Measurements from ENCODE around the gene SLC4A5.

The SLC4A5 gene

GRCh38 chr2:74212702-74213410 is 130.4 kb downstream of the SLC4A5 start:
- CTCF ChIA-PET = no interaction called here

GRCh38 chr2:74206180-74206688 is 137.0 kb downstream of the SLC4A5 start:
- ChIA-PET POLR2A (ENCODE audit: low non-redundant PET) (no interaction called here), CTCF (no interaction called here)

More at GRCh38 chr2:74212702-74213410, 130.4 kb downstream of the SLC4A5 start:
- no peak for DNase-seq (ENCODE audit: low spot score)
- no peak for TF ChIP-seq CTCF (conservative IDR thresholded peaks at IDR 0.05; ENCODE audit: low read depth)
- no peak overlapping the region for H3K27ac ChIP-seq
- POLR2A ChIA-PET (ENCODE audit: low non-redundant PET) = no interaction called here

GRCh38 chr2:74205596-74205995 is 137.6 kb downstream of the SLC4A5 start:
- DNase-seq (ENCODE audit: low spot score) = no peak
- no peak for TF ChIP-seq CTCF (conservative IDR thresholded peaks at IDR 0.05; ENCODE audit: low read depth)
- peak overlapping the region; percentile 72 for H3K27ac ChIP-seq
- CTCF ChIA-PET = no interaction called here
- POLR2A ChIA-PET (ENCODE audit: low non-redundant PET) = interaction anchor here (1.7 kb wide), 1 partner anchor 27 kb away, joined by 4 read pairs; the partner anchor contains the start of gene MOB1A

More at GRCh38 chr2:74206180-74206688, 137.0 kb downstream of the SLC4A5 start:
- H3K27ac ChIP-seq = peak overlapping the region; percentile 65
- TF ChIP-seq CTCF (conservative IDR thresholded peaks at IDR 0.05; ENCODE audit: low read depth) = no peak
- DNase-seq (ENCODE audit: low spot score) = no peak

GRCh38 chr2:74205113-74205512 is 138.1 kb downstream of the SLC4A5 start:
- H3K27ac ChIP-seq = peak overlapping the region; percentile 72
- CTCF ChIA-PET = no interaction called here
- DNase-seq (ENCODE audit: low spot score) = no peak
- no peak for TF ChIP-seq CTCF (conservative IDR thresholded peaks at IDR 0.05; ENCODE audit: low read depth)
- POLR2A ChIA-PET (ENCODE audit: low non-redundant PET) = interaction anchor here (1.7 kb wide), 1 partner anchor 27 kb away, joined by 4 read pairs; the partner anchor contains the start of gene MOB1A

GRCh38 chr2:74204436-74204835 is 138.8 kb downstream of the SLC4A5 start:
- CTCF ChIA-PET = interaction anchor here (0.7 kb wide), 1 partner anchor 65 kb away, joined by 3 read pairs; no protein-coding TSS in a partner anchor
- no peak for TF ChIP-seq CTCF (conservative IDR thresholded peaks at IDR 0.05; ENCODE audit: low read depth)
- POLR2A ChIA-PET (ENCODE audit: low non-redundant PET) = interaction anchor here (0.5 to 1.7 kb wide), 2 partner anchors 26 to 72 kb away, joined by 3 to 4 read pairs; partner anchors contain the start of gene MOB1A
- DNase-seq (ENCODE audit: low spot score) = no peak
- peak overlapping the region; percentile 72 for H3K27ac ChIP-seq

GRCh38 chr2:74201596-74201995 is 141.6 kb downstream of the SLC4A5 start:
- H3K27ac ChIP-seq = peak overlapping the region; percentile 66
- ChIA-PET CTCF (no interaction called here), POLR2A (ENCODE audit: low non-redundant PET) (no interaction called here)
- TF ChIP-seq CTCF (conservative IDR thresholded peaks at IDR 0.05; ENCODE audit: low read depth) = no peak
- no peak for DNase-seq (ENCODE audit: low spot score)
